DMS114 treated with DMSO at 0.1 percent for 48 hours (cell line): ENCODE measurements around the gene VPS26B.
A peak's percentile ranks its signal among the peaks of the same experiment; 100 is the strongest.

ENCODE experiments used
- DNase-seq: peaks from one replicate; lab custom pipeline; 2025; ENCODE audit not compliant: unreplicated experiment; lab: John Stamatoyannopoulos, UW

Gene VPS26B

GRCh38 chr11:134257101-134257500 lies 32.6 kb downstream of the VPS26B start:
- no peak for DNase-seq

DNA sequence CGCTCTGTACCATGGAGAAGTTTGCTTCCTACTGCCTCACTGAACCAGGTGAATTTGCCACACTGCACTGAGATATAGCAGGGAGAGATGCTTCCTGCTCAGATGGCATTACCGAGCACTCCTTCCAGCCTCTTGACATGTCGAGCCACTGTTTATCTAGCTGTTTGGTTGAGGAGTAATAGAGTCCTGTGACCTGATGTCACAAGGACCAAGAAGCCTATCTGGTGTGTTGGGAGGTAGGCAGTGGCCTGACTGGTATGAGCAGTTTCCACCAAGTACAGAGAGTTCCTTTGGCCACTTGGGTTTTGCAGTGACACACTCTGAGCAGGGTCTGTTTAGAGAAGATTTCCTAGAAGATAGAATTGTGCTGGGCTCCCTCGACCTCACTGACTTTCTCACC lies 34.1 kb downstream of the VPS26B start:
- no peak for DNase-seq

DNA sequence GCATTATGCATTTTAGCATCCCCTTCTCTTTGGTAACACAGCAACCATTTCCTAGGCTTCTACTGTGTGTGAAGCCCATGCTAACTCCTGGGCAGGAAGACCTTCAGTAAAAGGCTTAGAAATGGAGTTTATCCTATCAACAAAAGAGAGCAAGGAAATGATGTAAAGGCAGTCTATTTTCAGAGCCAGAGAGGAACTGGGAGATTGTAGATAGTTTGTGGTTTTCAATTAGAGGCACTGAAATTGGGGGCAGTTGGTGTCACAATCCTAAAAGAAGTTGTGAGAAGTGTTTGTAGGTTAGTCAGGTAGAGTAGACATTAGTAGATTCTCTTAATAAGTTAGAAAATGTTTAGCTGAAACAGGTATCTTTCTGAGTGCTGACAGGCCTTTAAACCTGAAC lies 36.0 kb downstream of the VPS26B start:
- no peak for DNase-seq

DNA sequence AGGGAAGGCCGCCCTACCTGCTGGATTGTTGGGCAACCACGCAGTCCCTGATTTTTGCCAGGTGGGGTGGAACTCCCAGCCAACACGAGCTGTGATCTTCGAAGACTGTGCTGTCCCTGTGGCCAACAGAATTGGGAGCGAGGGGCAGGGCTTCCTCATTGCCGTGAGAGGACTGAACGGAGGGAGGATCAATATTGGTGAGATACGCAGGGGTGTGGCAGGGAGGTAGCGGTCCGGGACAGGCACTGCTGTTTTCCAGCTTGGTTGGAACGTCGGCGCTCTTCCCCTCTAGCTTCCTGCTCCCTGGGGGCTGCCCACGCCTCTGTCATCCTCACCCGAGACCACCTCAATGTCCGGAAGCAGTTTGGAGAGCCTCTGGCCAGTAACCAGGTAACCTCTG lies 36.5 kb downstream of the VPS26B start:
- no peak for DNase-seq

- no peak for DNase-seq
These were observed 37.4 kb downstream of the VPS26B start for GRCh38 chr11:134261626-134262488.

- no peak for DNase-seq
These were observed 40.7 kb downstream of the VPS26B start for GRCh38 chr11:134264966-134265764.

- DNase-seq: no peak
These were observed 42.0 kb downstream of the VPS26B start for GRCh38 chr11:134266440-134266839.

- no peak for DNase-seq
These were observed 42.4 kb downstream of the VPS26B start for GRCh38 chr11:134266841-134267251.

DNA sequence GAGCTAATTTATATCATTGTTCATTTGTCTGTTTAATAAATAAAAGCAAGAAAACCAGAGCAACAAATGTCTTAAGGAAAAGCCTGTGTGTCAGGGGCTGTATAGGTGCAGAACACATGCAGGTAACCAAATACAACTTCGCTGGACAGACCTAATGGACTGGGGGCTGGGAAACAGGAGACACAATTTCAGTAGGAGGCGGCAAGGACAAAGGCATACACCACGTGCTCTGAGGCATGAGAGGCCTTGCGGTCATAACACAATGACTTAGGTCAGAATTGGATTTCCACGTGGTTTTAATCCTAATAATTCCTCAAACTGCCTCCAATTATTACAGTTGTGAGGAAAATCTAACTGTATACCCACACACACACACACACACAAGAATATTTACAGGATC lies 43.0 kb downstream of the VPS26B start:
- no peak for DNase-seq

GRCh38 chr11:134267966-134268365 lies 43.5 kb downstream of the VPS26B start:
- no peak for DNase-seq

GRCh38 chr11:134270250-134270714 lies 45.8 kb downstream of the VPS26B start:
- DNase-seq: peak; percentile 6

DNA sequence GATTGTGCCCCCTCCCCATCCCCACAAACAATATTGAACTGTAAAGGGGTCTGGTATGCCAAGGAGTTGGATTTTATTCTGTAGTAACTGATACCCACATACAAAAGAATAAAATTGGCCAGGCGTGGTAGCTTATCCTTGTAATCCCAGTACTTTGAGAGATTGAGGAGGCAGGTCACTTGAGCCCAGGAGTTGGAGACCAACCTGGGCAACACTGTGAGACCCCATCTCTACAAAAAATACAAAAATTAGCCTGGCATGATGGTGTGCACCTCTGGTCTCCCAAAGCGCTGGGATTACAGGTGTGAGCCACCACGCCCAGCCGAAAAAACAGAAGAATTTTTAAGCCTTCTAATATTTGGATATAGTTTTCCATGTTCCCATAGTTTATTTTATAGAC lies 47.5 kb downstream of the VPS26B start:
- no peak for DNase-seq

DNA sequence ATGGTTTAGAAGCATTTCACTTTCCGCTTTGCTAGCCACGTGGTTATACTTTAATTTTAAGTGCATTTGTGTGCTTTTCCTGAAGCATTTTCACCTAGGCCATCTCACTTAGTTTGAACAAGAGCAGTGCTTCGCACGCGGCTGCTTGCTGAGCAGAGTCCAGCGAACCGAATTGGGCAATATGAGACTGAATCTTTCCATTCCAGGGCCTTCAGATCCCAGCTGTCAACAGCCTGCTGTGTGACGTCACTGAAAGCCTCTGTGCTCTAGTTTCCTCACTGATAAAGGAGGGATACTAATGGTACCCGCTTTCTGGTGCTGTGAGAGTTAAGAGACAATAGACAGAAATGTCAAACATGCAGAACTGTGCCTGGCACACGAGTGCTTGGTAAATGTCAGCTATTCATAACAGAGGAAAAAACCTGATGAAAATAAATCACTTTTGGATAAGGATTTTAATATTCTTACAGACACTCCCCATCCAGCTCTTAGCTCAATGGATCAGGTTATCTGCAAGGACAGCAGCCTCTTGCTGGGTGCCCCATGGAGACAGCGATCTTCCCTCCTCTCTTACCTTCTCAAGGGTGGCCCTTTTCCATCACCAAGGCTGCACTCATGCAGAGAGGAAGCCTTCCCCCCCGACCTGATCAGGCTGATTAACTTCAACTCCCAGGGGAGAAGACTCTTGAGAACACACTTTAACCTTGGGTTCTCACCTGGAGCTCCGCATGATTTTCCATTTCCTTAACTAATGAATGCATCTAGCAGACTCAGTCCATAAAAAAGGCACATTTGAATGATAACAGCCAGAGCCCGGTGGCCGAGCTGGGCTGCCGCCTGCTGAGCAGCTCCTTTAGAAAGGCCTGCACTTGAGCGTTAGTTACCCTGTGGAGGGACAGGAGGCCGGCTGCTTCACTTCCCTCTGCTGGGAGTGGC lies 48.2 kb downstream of the VPS26B start:
- DNase-seq: no peak

GRCh38 chr11:134273317-134273712 lies 48.8 kb downstream of the VPS26B start:
- DNase-seq: no peak

- no peak for DNase-seq
These were observed 50.7 kb downstream of the VPS26B start for GRCh38 chr11:134275188-134275533.

DNA sequence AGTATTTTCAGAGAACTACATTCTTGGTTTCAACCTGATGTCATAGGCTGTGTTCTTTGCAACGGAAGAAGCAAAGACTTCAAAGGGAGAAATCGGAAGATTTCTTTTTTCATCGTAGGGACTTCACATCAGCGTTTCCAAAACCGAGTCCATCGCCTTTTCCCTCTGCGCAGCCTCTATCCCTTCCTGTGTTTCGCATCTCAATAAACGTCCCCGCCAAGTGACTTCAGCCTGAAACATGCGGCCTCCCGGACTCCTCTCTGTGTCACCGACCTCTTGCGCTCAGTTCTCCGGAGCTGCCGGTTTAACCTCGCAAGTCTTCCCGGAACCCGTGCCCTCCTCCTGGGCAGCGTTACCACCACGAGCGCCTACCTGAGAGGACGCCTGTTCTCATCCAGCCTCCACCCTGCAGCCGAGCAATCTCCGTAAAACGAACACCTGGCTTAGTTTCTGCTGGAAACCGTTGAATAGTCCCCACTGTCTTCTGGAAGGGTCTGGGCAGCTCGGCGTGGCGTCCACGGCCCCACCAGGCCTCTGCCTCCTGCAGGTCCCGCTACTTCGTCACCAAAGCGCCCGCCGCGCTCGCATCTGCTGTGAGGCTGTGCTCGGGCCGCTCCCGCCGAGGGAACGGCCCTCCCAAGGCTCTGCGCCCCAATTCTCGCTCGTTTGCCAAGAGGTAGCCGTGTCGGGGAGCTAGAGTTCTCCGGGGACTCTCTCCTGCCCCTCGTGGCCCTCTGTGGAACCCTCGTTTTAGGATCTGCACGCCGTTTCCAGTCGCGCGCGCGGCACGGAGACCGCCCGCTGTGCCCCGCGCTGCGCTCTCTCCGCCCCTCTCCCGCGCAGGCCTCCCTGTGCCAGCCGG lies 51.3 kb downstream of the VPS26B start, which contains the start of gene GLB1L3:
TSS of gene GLB1L3 (plus strand) at position 846 of the 862 bp plus-strand sequence. CDS start 362 bp downstream, outside the sequence.
- peak; percentile 4 for DNase-seq

- DNase-seq: no peak
These were observed 52.1 kb downstream of the VPS26B start for GRCh38 chr11:134276396-134277182.

GRCh38 chr11:134277183-134278001 lies 52.9 kb downstream of the VPS26B start:
- DNase-seq: no peak
